K562 (cell line): Measurements from ENCODE around the gene PYCR2.

Experiments used
- NCOA1 ChIP-seq: fragments of 450-650 bp; IDR thresholded peaks from 2 replicates; pipeline ENCODE4 v1.6.1; 2016; ENCODE audit warnings: low read depth
- NFYB ChIP-seq: IDR thresholded peaks from 2 replicates; pipeline ENCODE4 v1.6.1; 2011; ENCODE audit warnings: mild to moderate bottlenecking, moderate library complexity; ENCODE audit not compliant: insufficient read length; ENCODE audit errors: extremely low read depth
- POLR2AphosphoS5 ChIP-seq: IDR thresholded peaks from 2 replicates; pipeline ENCODE4 v1.6.1; 2011; ENCODE audit warnings: mild to moderate bottlenecking, low read depth, low read length, moderate library complexity; ENCODE audit not compliant: control insufficient read depth, insufficient read depth
- RAD21 ChIP-seq, 2 experiments: fragments of 250-450 bp in 1 of 2; fragments of 450-650 bp in 1 of 2; sonication (Bioruptor Pico) in 1 of 2; formaldehyde crosslinking in 1 of 2; IDR thresholded peaks in 1 of 2; conservative IDR thresholded peaks in 1 of 2; 2 replicates each; pipeline versions ENCODE4 v1.4.0 to v1.8.0; 2020 to 2022; ENCODE audit warnings: mild to moderate bottlenecking in 2 of 2, moderate library complexity in 1 of 2
- U2AF1 ChIP-seq: fragments of 200-400 bp; formaldehyde crosslinking; optimal IDR thresholded peaks from 2 replicates; pipeline ENCODE3; 2017; ENCODE audit warnings: mild to moderate bottlenecking, low read depth, low read length, moderate library complexity
- ZNF384 ChIP-seq: IDR thresholded peaks from 2 replicates; pipeline ENCODE4 v1.6.1; 2012; ENCODE audit warnings: low read depth, low read length, improper control_type of control experiment

GRCh38 chr1:225921734-225922709 lies 2.0 kb downstream of the PYCR2 start:
- TF ChIP-seq ZNF384 (no peak), RAD21 (CRISPR knock-in tag; conservative IDR thresholded peaks at IDR 0.05 in 1 of 2, IDR thresholded peaks at IDR 0.05 in 1 of 2) (no peak), NFYB (no peak), NCOA1 (no peak), POLR2AphosphoS5 (peak; percentile 4; the same call in 1 of the 2 replicates), U2AF1 (no peak)
